ENCODE data around the gene CFAP410.

GRCh38 chr21:44301141-44301540 lies 38.0 kb downstream of the CFAP410 start:
- TF ChIP-seq CTCF (IDR thresholded peaks at IDR 0.05) (no peak), POLR2A (IDR thresholded peaks at IDR 0.05) (no peak)

All from uterus (tissue), 2 donors.